ENCODE results near the gene MAP3K12. TPM values are rescaled to one million over a fixed set of nuclear protein-coding genes. Genes with fewer than 3 reads are reported as not detected.
A peak's percentile ranks its signal among the peaks of the same experiment; 100 is the strongest.
"Not testable (repeated sequence)": the region's sequence is repeated elsewhere in the genome, so short reads cannot be mapped to it uniquely, and the experiment has no call there.

Gene MAP3K12
- total RNA-seq, 1 experiment from 2014 or later: 3.9 TPM

GRCh38 chr12:53481939-53482586, 17.2 kb downstream of the MAP3K12 start:
- Histone ChIP-seq H3K4me1 (no peaks in the 10 kb centered on the region), H3K36me3 (ENCODE audit: control insufficient read depth, insufficient read depth, low read length) (peaks cover 9% of the 10 kb centered on the region), H3K27me3 (replicated peaks; ENCODE audit: control insufficient read depth, insufficient read depth, low read length) (no peaks in the 10 kb centered on the region), H3K9me3 (no peaks in the 10 kb centered on the region), H3K4me3 (ENCODE audit: low read depth, low read length) (no peak overlapping the region)
- H3K27me3 Mint-ChIP-seq (ENCODE audit: insufficient read depth, unreplicated experiment): no peaks in the 10 kb centered on the region
- no peaks in the 10 kb centered on the region for H3K9me3 Mint-ChIP-seq (ENCODE audit: unreplicated experiment)
- CTCF ChIA-PET: interaction anchor here (0.5 to 1.8 kb wide), 10 partner anchors 10 to 204 kb away, joined by 3 to 9 read pairs (median 7); partner anchors contain the start of genes AAAS, MAP3K12 and TARBP2
- H3K4me1 Mint-ChIP-seq (ENCODE audit: low read depth, unreplicated experiment): no peaks in the 10 kb centered on the region
- peak; percentile 37 to 38 for DNase-seq
- POLR2A ChIA-PET: interaction anchor here (1.1 to 1.3 kb wide), 2 partner anchors 10 to 19 kb away, joined by 4 to 6 read pairs; partner anchors contain the start of gene TARBP2
- peaks cover 98% of the 10 kb centered on the region for H3K36me3 Mint-ChIP-seq (ENCODE audit: insufficient read depth, unreplicated experiment)
- H3K4me3 Mint-ChIP-seq (ENCODE audit: unreplicated experiment): peak overlapping the region; percentile 10
- intact Hi-C loops (cut with micrococcal nuclease; ENCODE audit: unreplicated experiment): loop anchor here (1.0 kb wide), 1 partner anchor 26 kb away; no protein-coding TSS in a partner anchor
- TF ChIP-seq CTCF (IDR thresholded peaks at IDR 0.05; ENCODE audit: insufficient read depth in 1 of 2, low read depth in 1 of 2, low read length in 1 of 2, severe bottlenecking in 1 of 2, unreplicated experiment in 1 of 2): peak; percentile 21 to 46
- H3K27ac Mint-ChIP-seq (ENCODE audit: unreplicated experiment): peak overlapping the region; percentile 46
- no TSS peak for BruUV-seq (replicated peaks)

GRCh38 chr12:53481458-53481857, 17.8 kb downstream of the MAP3K12 start:
- H3K36me3 Mint-ChIP-seq (ENCODE audit: insufficient read depth, unreplicated experiment): peaks cover 98% of the 10 kb centered on the region
- intact Hi-C loops (cut with micrococcal nuclease; ENCODE audit: unreplicated experiment); BruUV-seq (replicated peaks): not testable (repeated sequence)

GRCh38 chr12:53480491-53481442, 18.5 kb downstream of the MAP3K12 start:
- Mint-ChIP-seq H3K27ac (ENCODE audit: unreplicated experiment) (no peak overlapping the region), H3K9me3 (ENCODE audit: unreplicated experiment) (no peaks in the 10 kb centered on the region), H3K36me3 (ENCODE audit: insufficient read depth, unreplicated experiment) (peaks cover 98% of the 10 kb centered on the region), H3K4me1 (ENCODE audit: low read depth, unreplicated experiment) (no peaks in the 10 kb centered on the region), H3K4me3 (ENCODE audit: unreplicated experiment) (no peak overlapping the region), H3K27me3 (ENCODE audit: insufficient read depth, unreplicated experiment) (no peaks in the 10 kb centered on the region)
- H3K9me3 ChIP-seq: no peaks in the 10 kb centered on the region
- CTCF ChIA-PET: interaction anchor here (1.3 to 1.8 kb wide), 3 partner anchors 12 to 160 kb away, joined by 7 read pairs; partner anchors contain the start of gene AAAS
- intact Hi-C loops (cut with micrococcal nuclease; ENCODE audit: unreplicated experiment): no loop called here
- TF ChIP-seq CTCF (IDR thresholded peaks at IDR 0.05; ENCODE audit: insufficient read depth in 1 of 2, low read depth in 1 of 2, low read length in 1 of 2, severe bottlenecking in 1 of 2, unreplicated experiment in 1 of 2): no peak
- H3K36me3 ChIP-seq (ENCODE audit: control insufficient read depth, insufficient read depth, low read length): peaks cover 8% of the 10 kb centered on the region
- H3K4me3 ChIP-seq (ENCODE audit: low read depth, low read length): no peak overlapping the region
- no TSS peak for BruUV-seq (replicated peaks)
- peak in 1 of 2 experiments; percentile 9 for DNase-seq
- H3K27me3 ChIP-seq (replicated peaks; ENCODE audit: control insufficient read depth, insufficient read depth, low read length): no peaks in the 10 kb centered on the region
- POLR2A ChIA-PET: interaction anchor here (1.3 kb wide), 1 partner anchor 20 kb away, joined by 6 read pairs; the partner anchor contains the start of gene TARBP2
- H3K4me1 ChIP-seq: no peaks in the 10 kb centered on the region

More at GRCh38 chr12:53481458-53481857, 17.8 kb downstream of the MAP3K12 start:
- H3K9me3 Mint-ChIP-seq (ENCODE audit: unreplicated experiment); H3K36me3 ChIP-seq (ENCODE audit: control insufficient read depth, insufficient read depth, low read length); H3K4me3 Mint-ChIP-seq (ENCODE audit: unreplicated experiment); H3K4me1 Mint-ChIP-seq (ENCODE audit: low read depth, unreplicated experiment); H3K9me3 ChIP-seq; DNase-seq; H3K27me3 Mint-ChIP-seq (ENCODE audit: insufficient read depth, unreplicated experiment); H3K4me1 ChIP-seq; H3K27me3 ChIP-seq (replicated peaks; ENCODE audit: control insufficient read depth, insufficient read depth, low read length); H3K4me3 ChIP-seq (ENCODE audit: low read depth, low read length): not testable (repeated sequence)
- CTCF ChIA-PET: interaction anchor here (0.5 to 1.8 kb wide), 8 partner anchors 9 to 204 kb away, joined by 3 to 9 read pairs (median 7); partner anchors contain the start of genes AAAS and TARBP2
- H3K27ac Mint-ChIP-seq (ENCODE audit: unreplicated experiment): peak overlapping the region; percentile 46
- POLR2A ChIA-PET: interaction anchor here (1.1 to 1.3 kb wide), 2 partner anchors 11 to 20 kb away, joined by 4 to 6 read pairs; partner anchors contain the start of gene TARBP2
